ENCODE data around the gene LTF. TPM values are rescaled to one million over a fixed set of nuclear protein-coding genes. Genes with fewer than 3 reads are reported as not detected.

The LTF gene
- total RNA-seq, 1 experiment from 2014 or later = not detected

DNA sequence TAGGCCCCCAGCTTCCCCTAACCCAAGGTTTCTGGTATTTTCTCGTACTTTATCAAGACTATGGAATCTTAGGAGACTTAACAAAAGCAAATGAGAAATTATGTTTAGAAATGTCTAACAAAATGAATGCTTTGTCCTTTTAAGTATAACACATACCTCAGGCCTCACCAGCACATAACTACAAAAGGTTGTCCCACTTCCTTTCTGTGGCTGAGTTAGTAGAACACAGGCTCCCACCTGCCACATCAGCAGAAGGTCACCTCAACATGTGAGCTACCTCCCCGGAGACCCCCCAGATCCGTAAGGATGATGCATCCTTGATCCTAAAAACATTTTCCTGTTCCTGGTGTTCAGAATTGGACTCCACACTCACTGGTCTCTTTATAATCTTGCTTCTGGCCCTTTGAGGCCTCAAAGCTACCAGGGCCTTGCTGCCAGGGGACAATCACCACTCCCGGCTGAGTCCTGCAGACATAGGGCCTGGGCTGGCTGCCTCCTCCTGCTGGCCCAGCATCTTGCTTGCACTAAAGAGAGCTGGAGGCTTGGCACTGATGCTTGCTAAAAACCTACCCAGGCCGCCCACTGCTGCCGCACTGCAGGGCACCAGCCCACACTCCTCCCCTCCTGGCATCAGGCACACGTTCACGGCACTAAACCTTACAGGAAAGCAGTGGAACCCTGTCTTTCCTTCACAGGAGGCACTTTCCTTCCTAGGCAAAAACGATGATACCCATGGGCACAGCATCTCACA lies 54.8 kb downstream of the LTF start:
- peak overlapping the region; percentile 88 for H3K4me2 ChIP-seq
- CTCF ChIA-PET = no interaction called here
- peak overlapping the region; percentile 35; the same call in 1 of the 2 replicates for H3K4me3 ChIP-seq
- H3K9me3 ChIP-seq (ENCODE audit: insufficient read depth, low read depth) = no peaks in the 10 kb centered on the region
- no peaks in the 10 kb centered on the region for H3K9me2 ChIP-seq (ENCODE audit: insufficient read depth)
- peaks cover 49% of the 10 kb centered on the region for H3K79me2 ChIP-seq (ENCODE audit: low read depth)
- DNase-seq = no peak
- intact Hi-C loops (cut with micrococcal nuclease; ENCODE audit: unreplicated experiment) = no loop called here
- no peaks in the 10 kb centered on the region for H4K20me1 ChIP-seq (ENCODE audit: insufficient read depth)
- H3K27ac ChIP-seq = 0 out of 2 replicates have a peak overlapping the region, but pooled peaks have one; percentile 9
- BruUV-seq (replicated peaks) = no TSS peak
- H3K4me1 ChIP-seq (replicated peaks; ENCODE audit: insufficient read depth) = peaks cover 72% of the 10 kb centered on the region
- peaks cover 38% of the 10 kb centered on the region for H3F3A ChIP-seq (ENCODE audit: insufficient read depth, low read depth)
- TF ChIP-seq CTCF (conservative IDR thresholded peaks at IDR 0.05) (no peak), EZH2 (IDR thresholded peaks at IDR 0.05; ENCODE audit: low read depth) (no peak)
- POLR2A ChIA-PET (ENCODE audit: unreplicated experiment) = no interaction called here
- H2AFZ ChIP-seq = no peak overlapping the region
- H3K27me3 ChIP-seq (ENCODE audit: insufficient read depth, low read depth) = no peaks in the 10 kb centered on the region
- H3K36me3 ChIP-seq (ENCODE audit: low read depth) = peaks cover 8% of the 10 kb centered on the region; the same call in 1 of the 2 replicates

GRCh38 chr3:46408853-46409252 lies 55.9 kb downstream of the LTF start:
- Histone ChIP-seq H3K27me3 (ENCODE audit: insufficient read depth, low read depth) (no peaks in the 10 kb centered on the region), H3K9me3 (ENCODE audit: insufficient read depth, low read depth) (no peaks in the 10 kb centered on the region), H3K79me2 (ENCODE audit: low read depth) (peaks cover 55% of the 10 kb centered on the region), H2AFZ (no peak overlapping the region), H3F3A (ENCODE audit: insufficient read depth, low read depth) (peaks cover 42% of the 10 kb centered on the region), H3K9me2 (ENCODE audit: insufficient read depth) (no peaks in the 10 kb centered on the region), H3K4me3 (peak overlapping the region; percentile 58), H3K27ac (0 out of 2 replicates have a peak overlapping the region, but pooled peaks have one; percentile 86), H3K4me1 (replicated peaks; ENCODE audit: insufficient read depth) (peaks cover 79% of the 10 kb centered on the region), H4K20me1 (ENCODE audit: insufficient read depth) (no peaks in the 10 kb centered on the region), H3K36me3 (ENCODE audit: low read depth) (peaks cover 8% of the 10 kb centered on the region; the same call in 1 of the 2 replicates), H3K4me2 (peak overlapping the region; percentile 88)
- ChIA-PET POLR2A (ENCODE audit: unreplicated experiment) (interaction anchor here (0.7 kb wide), 1 partner anchor 31 kb away, joined by 4 read pairs; no protein-coding TSS in a partner anchor), CTCF (no interaction called here)
- intact Hi-C loops (cut with micrococcal nuclease; ENCODE audit: unreplicated experiment) = no loop called here
- DNase-seq = no peak
- BruUV-seq (replicated peaks) = no TSS peak
- TF ChIP-seq EZH2 (IDR thresholded peaks at IDR 0.05; ENCODE audit: low read depth) (no peak), CTCF (conservative IDR thresholded peaks at IDR 0.05) (no peak)

DNA sequence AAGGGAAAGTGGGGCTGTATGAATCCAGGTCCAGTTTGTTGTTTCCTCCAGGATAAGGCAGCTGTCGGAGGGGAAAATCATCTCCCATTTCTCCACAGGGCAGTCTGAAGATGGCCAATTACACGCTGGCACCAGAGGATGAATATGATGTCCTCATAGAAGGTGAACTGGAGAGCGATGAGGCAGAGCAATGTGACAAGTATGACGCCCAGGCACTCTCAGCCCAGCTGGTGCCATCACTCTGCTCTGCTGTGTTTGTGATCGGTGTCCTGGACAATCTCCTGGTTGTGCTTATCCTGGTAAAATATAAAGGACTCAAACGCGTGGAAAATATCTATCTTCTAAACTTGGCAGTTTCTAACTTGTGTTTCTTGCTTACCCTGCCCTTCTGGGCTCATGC lies 56.7 kb downstream of the LTF start:
- intact Hi-C loops (cut with micrococcal nuclease; ENCODE audit: unreplicated experiment) = no loop called here

More for the DNA sequence above, 56.7 kb downstream of the LTF start:
- Histone ChIP-seq H3K4me1 (replicated peaks; ENCODE audit: insufficient read depth) (peaks cover 77% of the 10 kb centered on the region), H3K36me3 (ENCODE audit: low read depth) (peaks cover 8% of the 10 kb centered on the region), H3K27me3 (ENCODE audit: insufficient read depth, low read depth) (no peaks in the 10 kb centered on the region), H3K4me2 (peak overlapping the region; percentile 88), H3F3A (ENCODE audit: insufficient read depth, low read depth) (peaks cover 42% of the 10 kb centered on the region), H3K9me2 (ENCODE audit: insufficient read depth) (no peaks in the 10 kb centered on the region), H3K4me3 (peak overlapping the region; percentile 58), H3K79me2 (ENCODE audit: low read depth) (peaks cover 60% of the 10 kb centered on the region), H2AFZ (no peak overlapping the region; the same call in 1 of the 2 replicates), H4K20me1 (ENCODE audit: insufficient read depth) (no peaks in the 10 kb centered on the region), H3K27ac (peak overlapping the region; percentile 86), H3K9me3 (ENCODE audit: insufficient read depth, low read depth) (0 out of 2 replicates have a peak, but pooled peaks cover 3% of the 10 kb centered on the region)
- no TSS peak for BruUV-seq (replicated peaks)
- POLR2A ChIA-PET (ENCODE audit: unreplicated experiment) = no interaction called here
- no peak for DNase-seq
- TF ChIP-seq CTCF (conservative IDR thresholded peaks at IDR 0.05) (no peak), EZH2 (IDR thresholded peaks at IDR 0.05; ENCODE audit: low read depth) (no peak)
- CTCF ChIA-PET = no interaction called here
